ENCODE results near the gene PPP2CA.

The PPP2CA gene

GRCh38 chr5:134203630-134204029, 22.2 kb downstream of the PPP2CA start:
- no peak for DNase-seq (ENCODE audit: extremely low read depth, insufficient read length)
- H3K36me3 ChIP-seq (ENCODE audit: control insufficient read depth, insufficient read depth, low read length): peaks cover 9% of the 10 kb centered on the region

GRCh38 chr5:134195666-134196065, 30.2 kb downstream of the PPP2CA start:
- TF ChIP-seq, protein P1, sequence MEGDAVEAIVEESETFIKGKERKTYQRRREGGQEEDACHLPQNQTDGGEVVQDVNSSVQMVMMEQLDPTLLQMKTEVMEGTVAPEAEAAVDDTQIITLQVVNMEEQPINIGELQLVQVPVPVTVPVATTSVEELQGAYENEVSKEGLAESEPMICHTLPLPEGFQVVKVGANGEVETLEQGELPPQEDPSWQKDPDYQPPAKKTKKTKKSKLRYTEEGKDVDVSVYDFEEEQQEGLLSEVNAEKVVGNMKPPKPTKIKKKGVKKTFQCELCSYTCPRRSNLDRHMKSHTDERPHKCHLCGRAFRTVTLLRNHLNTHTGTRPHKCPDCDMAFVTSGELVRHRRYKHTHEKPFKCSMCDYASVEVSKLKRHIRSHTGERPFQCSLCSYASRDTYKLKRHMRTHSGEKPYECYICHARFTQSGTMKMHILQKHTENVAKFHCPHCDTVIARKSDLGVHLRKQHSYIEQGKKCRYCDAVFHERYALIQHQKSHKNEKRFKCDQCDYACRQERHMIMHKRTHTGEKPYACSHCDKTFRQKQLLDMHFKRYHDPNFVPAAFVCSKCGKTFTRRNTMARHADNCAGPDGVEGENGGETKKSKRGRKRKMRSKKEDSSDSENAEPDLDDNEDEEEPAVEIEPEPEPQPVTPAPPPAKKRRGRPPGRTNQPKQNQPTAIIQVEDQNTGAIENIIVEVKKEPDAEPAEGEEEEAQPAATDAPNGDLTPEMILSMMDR (IDR thresholded peaks at IDR 0.05; ENCODE audit: insufficient read depth, low read length, poor library complexity, severe bottlenecking): no peak
- Histone ChIP-seq H3K4me3 (replicated peaks; ENCODE audit: low read depth, low read length) (no peak overlapping the region), H3K27me3 (replicated peaks; ENCODE audit: control insufficient read depth, insufficient read depth, low read length) (no peaks in the 10 kb centered on the region), H3K36me3 (ENCODE audit: control insufficient read depth, insufficient read depth, low read length) (peaks cover 5% of the 10 kb centered on the region)
- no peak for DNase-seq (ENCODE audit: extremely low read depth, insufficient read length)

More at GRCh38 chr5:134203630-134204029, 22.2 kb downstream of the PPP2CA start:
- TF ChIP-seq, protein P1 (IDR thresholded peaks at IDR 0.05; ENCODE audit: insufficient read depth, low read length, poor library complexity, severe bottlenecking): no peak
- Histone ChIP-seq H3K4me3 (replicated peaks; ENCODE audit: low read depth, low read length) (no peak overlapping the region), H3K27me3 (replicated peaks; ENCODE audit: control insufficient read depth, insufficient read depth, low read length) (no peaks in the 10 kb centered on the region)

DNA sequence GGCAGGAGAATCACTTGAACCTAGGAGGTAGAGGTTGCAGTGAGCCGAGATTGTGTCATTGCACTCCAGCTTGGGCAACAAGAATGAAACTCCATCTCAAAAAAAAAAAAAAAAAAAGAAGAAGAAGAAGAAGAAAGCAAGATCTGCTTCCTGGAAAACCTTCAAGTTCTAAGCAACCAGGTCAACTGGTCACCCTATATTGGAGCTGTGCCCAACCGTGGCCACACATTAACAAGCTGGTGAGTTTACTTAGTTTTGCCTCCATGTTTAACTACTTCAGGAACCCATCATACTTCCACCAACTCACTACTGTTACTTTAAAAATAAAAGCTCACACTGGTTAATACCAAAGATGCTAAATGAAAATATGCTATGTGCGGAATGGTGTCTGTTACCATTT, 36.8 kb downstream of the PPP2CA start:
- DNase-seq (ENCODE audit: extremely low read depth, insufficient read length): no peak
- Histone ChIP-seq H3K36me3 (ENCODE audit: control insufficient read depth, insufficient read depth, low read length) (no peaks in the 10 kb centered on the region), H3K27me3 (replicated peaks; ENCODE audit: control insufficient read depth, insufficient read depth, low read length) (no peaks in the 10 kb centered on the region), H3K4me3 (replicated peaks; ENCODE audit: low read depth, low read length) (no peak overlapping the region)
- TF ChIP-seq, protein P1 (IDR thresholded peaks at IDR 0.05; ENCODE audit: insufficient read depth, low read length, poor library complexity, severe bottlenecking): no peak

- Histone ChIP-seq H3K36me3 (ENCODE audit: control insufficient read depth, insufficient read depth, low read length) (no peaks in the 10 kb centered on the region), H3K27me3 (replicated peaks; ENCODE audit: control insufficient read depth, insufficient read depth, low read length) (no peaks in the 10 kb centered on the region), H3K4me3 (replicated peaks; ENCODE audit: low read depth, low read length) (no peak overlapping the region)
- TF ChIP-seq, protein P1 (IDR thresholded peaks at IDR 0.05; ENCODE audit: insufficient read depth, low read length, poor library complexity, severe bottlenecking): no peak
- DNase-seq (ENCODE audit: extremely low read depth, insufficient read length): no peak
These were observed 37.8 kb downstream of the PPP2CA start for GRCh38 chr5:134188092-134188491.

DNA sequence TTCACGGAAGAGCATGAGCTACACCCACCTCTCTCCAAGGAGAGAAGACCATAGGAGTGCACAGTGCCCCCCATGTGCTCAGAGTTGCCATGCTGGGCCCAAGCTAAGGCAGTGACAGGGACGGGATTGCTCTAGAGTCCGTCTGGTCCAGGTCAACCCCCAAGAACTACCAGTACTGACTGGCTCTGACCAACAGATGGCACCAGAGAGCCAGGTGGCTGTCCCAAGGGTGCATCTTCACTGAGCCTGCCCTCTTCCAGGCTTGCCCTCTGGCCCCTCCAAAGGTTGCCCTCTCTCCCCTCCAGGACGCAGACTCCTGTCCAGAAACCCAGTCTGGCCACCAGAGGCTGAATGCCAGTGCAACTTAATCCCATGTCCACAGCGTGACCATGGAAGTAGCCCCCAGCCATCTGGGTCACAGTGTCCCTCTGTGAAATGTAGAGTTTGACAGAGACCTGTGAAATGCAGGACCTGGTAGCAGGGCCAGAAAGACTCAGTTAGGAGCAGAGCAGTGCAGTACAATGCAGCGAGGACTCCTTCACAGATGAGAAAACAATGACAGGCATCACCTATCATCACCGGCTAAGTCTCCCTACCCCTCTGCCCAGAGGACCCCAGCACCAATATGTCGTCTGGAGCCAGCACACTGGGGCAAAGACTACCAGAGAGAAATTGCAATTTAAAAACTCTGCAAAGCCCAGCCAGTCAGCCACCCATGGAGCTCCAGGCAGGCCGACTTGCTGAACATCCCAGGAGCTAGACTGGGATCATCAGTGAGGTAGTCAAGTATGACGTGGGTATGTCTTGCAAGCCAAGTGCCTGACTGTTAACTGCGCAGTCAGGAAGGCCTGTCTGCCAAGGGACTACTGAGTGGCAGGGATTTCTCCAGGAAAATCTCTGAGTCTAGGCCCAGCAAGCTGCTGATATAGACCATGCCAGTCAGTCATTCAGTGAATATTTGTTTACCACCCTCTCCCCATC, 41.4 kb downstream of the PPP2CA start:
- no peaks in the 10 kb centered on the region for H3K27me3 ChIP-seq (replicated peaks; ENCODE audit: control insufficient read depth, insufficient read depth, low read length)
- TF ChIP-seq, protein P1 (IDR thresholded peaks at IDR 0.05; ENCODE audit: insufficient read depth, low read length, poor library complexity, severe bottlenecking): peak; percentile 97
- DNase-seq (ENCODE audit: extremely low read depth, insufficient read length): peak; percentile 41
- no peaks in the 10 kb centered on the region for H3K36me3 ChIP-seq (ENCODE audit: control insufficient read depth, insufficient read depth, low read length)
- no peak overlapping the region for H3K4me3 ChIP-seq (replicated peaks; ENCODE audit: low read depth, low read length)

All from GM06990 (cell line).